ENCODE measurements around the gene PGAM2.
"Not testable (repeated sequence)": the region's sequence is repeated elsewhere in the genome, so short reads cannot be mapped to it uniquely, and the experiment has no call there.

Gene PGAM2

GRCh38 chr7:44018857-44019807 lies 46.2 kb downstream of the PGAM2 start:
- DNase-seq: peak; percentile 100

GRCh38 chr7:44015090-44015489 lies 50.3 kb downstream of the PGAM2 start:
- not testable (repeated sequence) for DNase-seq

Measured in activated CD4-positive, alpha-beta T cell treated with anti-CD3 and anti-CD28 coated beads for 48 hours (primary cell).